Measurements from ENCODE around the gene FBXO48. TPM values are rescaled to one million over a fixed set of nuclear protein-coding genes. Genes with fewer than 3 reads are reported as not detected.

FBXO48 gene
- polyA plus RNA-seq, 1 donor from 2014 or later = 0.44 TPM

GRCh38 chr2:68434981-68435380 lies 32.1 kb downstream of the FBXO48 start:
- peaks cover 2% of the 10 kb centered on the region for H3K36me3 Mint-ChIP-seq
- no peak overlapping the region for H3K27ac Mint-ChIP-seq
- no peaks in the 10 kb centered on the region for H3K9me3 Mint-ChIP-seq
- peak overlapping the region in 1 of 4 donors; percentile 78 for H3K4me3 Mint-ChIP-seq
- H3K27me3 Mint-ChIP-seq = no peaks in the 10 kb centered on the region
- H3K4me1 Mint-ChIP-seq = peaks cover 29 to 45% (median 36%) of the 10 kb centered on the region in 3 donors

GRCh38 chr2:68432696-68433658 lies 34.1 kb downstream of the FBXO48 start:
- Mint-ChIP-seq H3K27ac (no peak overlapping the region), H3K4me3 (no peak overlapping the region), H3K9me3 (no peaks in the 10 kb centered on the region), H3K4me1 (peaks cover 29 to 47% (median 30%) of the 10 kb centered on the region in 3 donors), H3K36me3 (peaks cover 2% of the 10 kb centered on the region), H3K27me3 (no peaks in the 10 kb centered on the region)

DNA sequence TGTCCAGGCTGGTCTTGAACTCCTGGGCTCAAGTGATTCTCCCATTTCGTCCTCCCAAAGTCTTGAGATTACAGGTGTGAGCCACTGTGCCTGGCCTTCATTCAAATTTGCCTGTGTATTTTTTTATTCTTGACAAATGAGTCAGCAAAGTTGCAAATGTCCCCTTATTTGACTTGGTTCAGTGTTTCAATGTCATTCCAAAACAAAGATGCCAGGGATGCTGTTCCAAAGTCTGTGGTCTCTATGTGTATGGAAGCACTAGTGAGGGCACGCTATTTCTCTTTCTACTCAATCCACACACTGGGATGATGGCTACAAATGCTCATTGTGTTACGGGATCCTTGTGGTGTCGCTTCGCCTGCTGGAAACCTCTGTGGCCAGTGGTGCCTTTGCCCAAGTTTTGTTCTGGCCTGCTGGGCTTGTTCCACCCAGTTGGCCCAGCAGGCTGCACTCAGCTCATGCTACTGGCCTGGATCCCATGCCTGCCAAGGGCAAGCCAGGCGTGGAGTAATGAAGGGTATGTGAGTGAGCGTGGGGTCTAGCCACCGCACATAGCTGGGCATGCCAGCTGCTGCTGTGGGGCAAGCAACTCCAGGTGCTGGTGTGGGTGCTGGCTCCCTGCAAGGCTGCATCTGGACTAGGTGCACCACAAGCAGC lies 35.6 kb downstream of the FBXO48 start:
- H3K36me3 Mint-ChIP-seq = peaks cover 2% of the 10 kb centered on the region
- no peak overlapping the region for H3K27ac Mint-ChIP-seq
- H3K4me3 Mint-ChIP-seq = no peak overlapping the region
- H3K27me3 Mint-ChIP-seq = no peaks in the 10 kb centered on the region
- peaks cover 33 to 48% (median 33%) of the 10 kb centered on the region in 3 donors for H3K4me1 Mint-ChIP-seq
- H3K9me3 Mint-ChIP-seq = no peaks in the 10 kb centered on the region

DNA sequence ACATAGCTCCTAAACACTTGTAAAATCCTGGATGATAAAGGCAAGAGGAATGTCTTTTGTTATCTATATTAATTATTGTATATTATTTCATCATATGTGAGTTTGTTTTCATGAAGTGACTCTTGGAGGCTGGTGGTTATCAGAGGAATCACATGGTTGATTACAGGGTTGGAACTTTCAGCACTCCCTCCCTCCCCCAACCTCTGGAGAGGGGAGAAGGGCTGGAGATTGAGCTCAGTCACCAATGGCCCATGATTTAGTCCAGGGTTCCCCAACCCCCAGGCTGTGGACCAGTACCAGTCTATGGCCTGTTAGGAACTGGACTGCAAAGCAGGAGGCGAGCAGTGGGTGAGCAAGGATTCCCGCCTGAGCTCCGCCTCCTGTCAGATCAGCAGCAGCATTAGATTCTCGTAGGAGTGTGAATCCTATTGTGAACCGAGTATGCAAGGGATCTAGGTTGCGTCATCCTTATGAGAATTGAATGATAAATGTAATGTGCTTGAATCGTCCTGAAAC lies 37.7 kb downstream of the FBXO48 start:
- peaks cover 20 to 37% (median 22%) of the 10 kb centered on the region in 3 donors for H3K4me1 Mint-ChIP-seq
- no peaks in the 10 kb centered on the region for H3K9me3 Mint-ChIP-seq
- H3K27ac Mint-ChIP-seq = peak overlapping the region in 1 of 3 donors; percentile 29
- no peaks in the 10 kb centered on the region for H3K27me3 Mint-ChIP-seq
- H3K4me3 Mint-ChIP-seq = peak overlapping the region in 1 of 4 donors; percentile 60
- H3K36me3 Mint-ChIP-seq = peaks cover 2% of the 10 kb centered on the region

- H3K27ac Mint-ChIP-seq = peak overlapping the region in 1 of 3 donors; percentile 23
These were observed 38.3 kb downstream of the FBXO48 start for GRCh38 chr2:68428746-68429145.

DNA sequence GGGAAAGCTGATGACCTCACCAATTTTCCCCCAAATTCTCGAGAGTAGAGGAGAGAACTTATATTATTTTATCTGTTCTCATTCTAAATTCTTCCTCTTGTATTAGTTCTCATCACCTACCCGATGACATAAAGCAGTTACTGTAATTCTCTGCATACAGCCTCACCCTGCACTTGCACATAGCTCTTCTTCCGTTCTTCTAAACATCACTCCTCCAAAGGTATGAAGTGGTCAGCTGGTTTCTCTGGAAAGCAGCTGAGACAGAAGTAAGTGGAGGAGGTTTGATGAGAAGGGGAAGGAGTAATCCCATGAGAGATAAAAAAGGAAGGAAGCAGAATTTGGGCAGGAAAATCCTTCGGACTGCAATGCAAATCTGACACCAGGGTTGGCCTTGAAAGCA lies 39.0 kb downstream of the FBXO48 start:
- Mint-ChIP-seq H3K36me3 (peaks cover 2% of the 10 kb centered on the region), H3K4me3 (peak overlapping the region in 3 of 4 donors; percentile 7 to 90 (median 8)), H3K27ac (peak overlapping the region; percentile 25 to 87 (median 78)), H3K27me3 (no peaks in the 10 kb centered on the region), H3K4me1 (peaks cover 20 to 37% (median 22%) of the 10 kb centered on the region in 3 donors), H3K9me3 (no peaks in the 10 kb centered on the region)

More at GRCh38 chr2:68428746-68429145, 38.3 kb downstream of the FBXO48 start:
- peaks cover 2% of the 10 kb centered on the region for H3K36me3 Mint-ChIP-seq
- no peaks in the 10 kb centered on the region for H3K27me3 Mint-ChIP-seq
- peaks cover 20 to 37% (median 22%) of the 10 kb centered on the region in 3 donors for H3K4me1 Mint-ChIP-seq
- H3K4me3 Mint-ChIP-seq = peak overlapping the region in 1 of 4 donors; percentile 1
- H3K9me3 Mint-ChIP-seq = no peaks in the 10 kb centered on the region

DNA sequence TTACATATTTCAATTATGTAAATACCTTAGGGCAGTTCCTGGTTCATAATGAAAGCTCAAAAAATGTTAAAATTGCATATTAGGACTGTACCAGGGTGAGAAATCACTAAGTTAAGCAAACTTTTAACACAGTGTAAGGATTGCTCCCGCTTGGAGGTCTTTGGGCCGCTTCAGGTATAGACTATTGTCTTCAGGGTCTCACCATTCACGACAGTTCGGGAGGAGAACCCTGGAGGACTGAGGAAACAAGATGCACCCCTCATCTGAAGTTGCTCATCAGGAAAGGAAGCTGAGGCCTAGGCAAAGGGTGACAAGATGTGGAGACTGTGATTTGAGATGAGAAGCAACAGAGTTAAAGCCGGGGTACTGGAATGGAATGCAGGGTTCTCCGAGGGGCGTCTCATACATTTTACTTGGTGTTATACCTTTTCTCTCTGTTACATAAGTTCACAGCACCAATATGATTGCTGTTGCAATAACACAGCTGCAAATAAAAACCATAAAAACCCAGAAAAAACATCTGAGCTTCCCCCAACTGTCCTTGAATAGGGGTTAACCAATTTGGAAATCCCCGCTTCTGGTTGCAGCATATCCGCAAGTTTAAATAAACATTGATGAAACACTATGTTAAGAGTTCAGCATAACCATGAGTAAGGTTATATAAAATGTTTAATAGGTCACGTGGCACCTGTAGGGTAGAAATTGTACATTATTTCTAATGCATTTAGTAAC lies 40.1 kb downstream of the FBXO48 start:
- H3K27ac Mint-ChIP-seq = peak overlapping the region; percentile 78 to 87 (median 84)

DNA sequence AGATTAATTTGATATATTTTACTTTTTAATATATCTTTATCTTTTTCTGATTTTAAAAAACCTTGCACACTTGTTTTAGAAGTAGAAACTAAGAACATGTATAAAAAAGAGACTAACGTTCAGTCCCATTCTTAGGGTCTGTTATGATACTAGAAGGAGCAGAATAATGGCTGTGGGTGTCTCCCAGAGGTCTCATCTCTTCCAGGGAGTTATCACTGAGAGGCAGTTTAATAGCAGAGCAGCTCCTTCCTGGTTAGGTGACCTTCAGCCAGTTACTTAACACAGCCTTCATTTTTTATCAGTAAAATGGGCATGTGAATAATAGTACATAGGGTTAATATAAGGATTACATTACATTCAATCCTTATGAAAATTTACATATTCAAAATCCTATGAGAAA lies 40.6 kb downstream of the FBXO48 start:
- Mint-ChIP-seq H3K36me3 (peaks cover 2% of the 10 kb centered on the region), H3K9me3 (no peaks in the 10 kb centered on the region), H3K4me3 (peak overlapping the region in 1 of 4 donors; percentile 90), H3K4me1 (peaks cover 27 to 40% (median 28%) of the 10 kb centered on the region in 3 donors), H3K27ac (peak overlapping the region in 2 of 3 donors; percentile 78 to 87), H3K27me3 (no peaks in the 10 kb centered on the region)

More for the DNA sequence above, 40.1 kb downstream of the FBXO48 start:
- no peaks in the 10 kb centered on the region for H3K9me3 Mint-ChIP-seq
- peaks cover 2% of the 10 kb centered on the region for H3K36me3 Mint-ChIP-seq
- peaks cover 22 to 35% (median 23%) of the 10 kb centered on the region in 3 donors for H3K4me1 Mint-ChIP-seq
- H3K4me3 Mint-ChIP-seq = peak overlapping the region; percentile 18 to 90 (median 65)
- no peaks in the 10 kb centered on the region for H3K27me3 Mint-ChIP-seq

DNA sequence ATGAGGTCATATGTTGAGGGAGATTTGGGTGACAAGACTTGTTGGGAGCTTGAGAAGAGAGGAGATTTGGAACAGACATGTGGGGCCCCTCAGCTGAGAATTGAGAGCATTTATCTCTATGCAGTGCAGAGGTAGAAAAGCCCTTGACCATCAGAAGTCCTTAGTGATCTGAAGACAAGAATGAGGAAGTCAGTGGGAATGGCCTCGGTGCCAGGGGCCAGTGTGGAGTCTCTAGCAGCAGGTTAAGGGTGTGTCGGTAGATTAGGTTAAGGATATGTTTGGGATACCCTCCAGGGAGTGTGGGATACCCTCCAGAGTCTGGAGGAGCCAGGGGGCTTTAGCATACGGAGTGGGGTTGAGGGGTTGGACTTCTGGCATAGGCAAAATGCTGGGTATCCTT lies 41.6 kb downstream of the FBXO48 start:
- Mint-ChIP-seq H3K27ac (no peak overlapping the region), H3K27me3 (no peaks in the 10 kb centered on the region), H3K4me3 (no peak overlapping the region), H3K9me3 (no peaks in the 10 kb centered on the region), H3K4me1 (peaks cover 31 to 49% (median 33%) of the 10 kb centered on the region in 3 donors), H3K36me3 (peaks cover 2% of the 10 kb centered on the region)

DNA sequence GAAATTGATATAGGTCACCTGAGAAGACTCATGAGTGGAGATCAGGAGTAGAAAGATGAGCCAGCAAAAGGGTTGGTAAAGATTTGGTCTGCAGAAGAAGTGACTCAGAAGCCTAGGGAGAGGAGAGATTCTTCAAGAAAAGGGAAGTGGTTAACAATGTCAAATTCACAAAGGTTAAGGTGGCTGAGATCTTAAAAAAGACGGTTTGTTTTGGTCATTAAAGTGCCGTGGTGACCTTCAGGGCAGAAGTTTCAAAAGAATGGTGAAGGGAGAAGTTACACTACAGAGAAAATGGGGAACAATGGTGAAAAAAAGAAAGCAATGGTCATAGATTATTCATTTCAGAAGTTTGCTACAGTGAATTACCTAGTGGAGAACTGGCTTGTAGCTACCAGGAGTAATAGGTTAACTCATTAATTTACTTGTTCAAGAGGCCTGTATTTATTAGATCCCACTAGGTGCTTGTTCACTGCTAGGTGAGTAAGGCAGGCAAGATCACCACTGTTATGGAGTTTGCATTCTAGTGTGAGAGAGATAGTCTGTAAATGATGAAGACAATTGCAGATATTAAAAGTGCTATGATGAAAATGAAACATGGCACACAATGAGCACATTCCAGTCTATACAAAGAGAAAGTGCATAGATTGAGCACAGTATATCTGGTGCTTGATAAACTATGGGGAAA lies 43.0 kb downstream of the FBXO48 start:
- H3K27ac Mint-ChIP-seq = no peak overlapping the region
- no peak overlapping the region for H3K4me3 Mint-ChIP-seq
- H3K9me3 Mint-ChIP-seq = no peaks in the 10 kb centered on the region
- no peaks in the 10 kb centered on the region for H3K27me3 Mint-ChIP-seq
- H3K36me3 Mint-ChIP-seq = no peaks in the 10 kb centered on the region
- H3K4me1 Mint-ChIP-seq = peaks cover 31 to 54% (median 35%) of the 10 kb centered on the region in 3 donors

GRCh38 chr2:68420254-68420910 lies 46.7 kb downstream of the FBXO48 start:
- Mint-ChIP-seq H3K27ac (no peak overlapping the region), H3K4me1 (peaks cover 42 to 57% (median 42%) of the 10 kb centered on the region in 3 donors), H3K4me3 (no peak overlapping the region), H3K27me3 (no peaks in the 10 kb centered on the region), H3K36me3 (peaks cover 2% of the 10 kb centered on the region), H3K9me3 (no peaks in the 10 kb centered on the region)

DNA sequence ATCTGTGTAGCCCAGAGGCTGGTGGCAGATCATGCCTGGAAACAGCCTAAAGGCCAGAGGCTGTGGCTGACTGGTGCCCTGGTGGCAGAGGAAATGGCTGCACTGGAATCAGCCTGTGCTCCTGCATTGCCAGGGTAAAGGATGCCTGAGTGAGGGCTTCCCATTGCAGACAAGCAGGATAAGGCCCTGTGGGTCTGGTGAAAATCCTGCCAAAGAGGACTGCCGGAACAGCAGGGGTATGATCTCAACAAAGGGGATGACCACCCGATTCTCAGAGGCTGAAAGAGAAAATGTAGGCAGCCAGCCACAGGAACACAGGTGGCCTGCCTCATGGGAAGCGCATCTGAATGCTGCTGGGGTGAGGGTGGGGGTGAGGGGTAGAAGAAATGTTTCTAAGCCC lies 48.2 kb downstream of the FBXO48 start:
- H3K36me3 Mint-ChIP-seq = peaks cover 2% of the 10 kb centered on the region
- H3K4me3 Mint-ChIP-seq = peak overlapping the region in 2 of 4 donors; percentile 67 to 81
- no peaks in the 10 kb centered on the region for H3K27me3 Mint-ChIP-seq
- peaks cover 42 to 66% (median 46%) of the 10 kb centered on the region in 3 donors for H3K4me1 Mint-ChIP-seq
- H3K9me3 Mint-ChIP-seq = no peaks in the 10 kb centered on the region
- H3K27ac Mint-ChIP-seq = no peak overlapping the region

GRCh38 chr2:68418419-68418818 lies 48.7 kb downstream of the FBXO48 start:
- Mint-ChIP-seq H3K27me3 (no peaks in the 10 kb centered on the region), H3K4me3 (peak overlapping the region in 2 of 4 donors; percentile 67 to 87), H3K9me3 (no peaks in the 10 kb centered on the region), H3K27ac (peak overlapping the region in 1 of 3 donors; percentile 33), H3K36me3 (peaks cover 2% of the 10 kb centered on the region), H3K4me1 (peaks cover 44 to 69% (median 48%) of the 10 kb centered on the region in 3 donors)
